Effector CD4-positive, alpha-beta T cell (primary cell): ENCODE results near the gene TRANK1.
"Not testable (repeated sequence)": the region's sequence is repeated elsewhere in the genome, so short reads cannot be mapped to it uniquely, and the experiment has no call there.

Experiments used
- DNase-seq: peaks from one replicate; pipeline ENCODE4 v3.0.0-alpha.2; 2020

TRANK1 gene

GRCh38 chr3:36919439-36920160 is 25.3 kb downstream of the TRANK1 start:
- no peak for DNase-seq

DNA sequence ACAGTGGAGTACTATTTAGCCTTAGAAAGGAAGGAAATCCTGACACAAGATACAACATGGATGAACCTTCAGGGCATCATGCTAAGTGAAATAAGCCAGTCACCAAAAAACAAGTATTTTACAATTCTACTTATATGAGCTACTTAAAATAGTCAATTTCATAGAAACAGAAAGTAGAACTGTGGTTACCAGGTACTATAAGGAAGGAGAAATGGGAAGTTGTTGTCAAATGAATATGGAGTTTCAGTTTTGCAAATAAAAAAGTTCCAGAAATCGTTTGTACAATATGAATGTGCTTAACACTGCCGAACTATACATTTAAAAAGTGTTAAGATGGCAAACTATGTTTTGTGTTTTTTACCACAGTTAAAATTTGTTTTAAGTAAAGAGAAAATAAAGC is 26.8 kb downstream of the TRANK1 start:
- no peak for DNase-seq

DNA sequence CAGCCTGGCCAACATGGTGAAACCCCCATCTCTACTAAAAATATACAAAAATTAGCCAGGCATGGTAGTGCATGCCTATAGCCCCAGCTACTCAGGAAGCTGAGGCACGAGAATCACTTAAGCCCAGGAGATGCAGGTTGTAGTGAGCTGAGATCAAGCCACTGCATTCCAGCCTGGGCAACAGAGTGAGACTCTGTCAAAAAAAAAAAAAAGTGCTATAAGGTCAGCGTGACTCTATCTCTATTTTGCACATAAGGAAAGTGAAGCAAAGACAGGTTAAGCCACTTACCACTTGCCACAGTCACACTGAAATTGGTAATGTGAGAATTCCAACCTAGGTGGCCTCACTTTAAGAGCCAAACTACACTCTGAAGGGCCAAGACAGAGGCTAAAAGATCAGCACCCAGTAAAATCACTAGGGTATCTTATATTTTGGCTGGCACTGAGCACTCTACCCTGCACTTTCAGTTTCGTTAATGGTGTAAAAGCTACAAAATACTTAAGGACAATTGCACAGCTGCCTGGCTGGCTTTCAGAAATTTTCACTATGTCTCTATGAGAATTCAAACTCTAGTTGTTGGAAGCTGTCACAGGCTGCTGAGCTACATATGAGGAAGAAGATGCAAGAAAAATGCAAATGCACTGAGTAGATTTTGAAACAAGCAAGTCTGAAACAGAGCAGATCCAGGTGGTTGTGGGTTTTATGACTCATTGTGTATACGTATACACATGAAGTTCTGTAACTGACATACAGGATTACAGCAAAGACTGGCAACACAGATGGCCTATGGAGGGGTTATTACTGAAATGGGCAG is 32.7 kb downstream of the TRANK1 start:
- DNase-seq: peak; percentile 25

DNA sequence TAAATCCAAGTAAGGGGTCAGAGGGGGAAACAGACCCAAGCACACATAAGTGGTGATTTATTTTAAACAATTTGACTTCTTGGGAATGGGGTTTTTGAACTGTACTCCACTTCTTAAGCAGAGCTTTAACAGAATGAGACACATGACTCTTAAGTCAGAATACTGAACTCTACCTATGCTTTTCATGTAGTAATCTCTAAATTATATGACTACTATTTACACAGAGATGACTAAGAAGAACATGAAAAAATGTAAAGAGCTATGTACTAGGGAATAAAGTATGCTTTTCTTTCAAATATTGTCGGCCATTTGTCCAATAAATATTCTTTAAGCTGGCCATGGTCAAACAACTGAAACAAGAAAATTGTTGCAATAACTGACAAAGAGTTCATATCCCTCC is 35.2 kb downstream of the TRANK1 start:
- no peak for DNase-seq

DNA sequence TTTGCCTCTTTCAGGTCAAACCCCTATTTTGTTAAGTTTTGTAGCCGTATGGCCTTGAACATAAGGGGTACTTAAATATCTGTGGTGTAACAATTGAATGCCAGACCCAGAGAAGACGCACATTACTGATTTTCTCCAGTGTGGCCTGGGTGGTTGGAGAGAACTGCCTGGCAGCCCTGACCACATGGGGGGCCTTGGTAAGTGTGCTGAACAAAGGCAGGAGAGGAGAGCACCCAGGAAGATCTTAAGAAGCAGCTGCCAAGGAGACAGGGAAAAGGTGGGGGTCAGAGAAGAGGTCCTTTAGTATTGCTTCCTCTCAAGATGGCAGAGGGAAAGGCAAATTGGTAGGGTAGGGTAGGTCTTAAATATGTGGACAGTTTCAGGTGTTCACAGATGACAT is 35.7 kb downstream of the TRANK1 start:
- no peak for DNase-seq

DNA sequence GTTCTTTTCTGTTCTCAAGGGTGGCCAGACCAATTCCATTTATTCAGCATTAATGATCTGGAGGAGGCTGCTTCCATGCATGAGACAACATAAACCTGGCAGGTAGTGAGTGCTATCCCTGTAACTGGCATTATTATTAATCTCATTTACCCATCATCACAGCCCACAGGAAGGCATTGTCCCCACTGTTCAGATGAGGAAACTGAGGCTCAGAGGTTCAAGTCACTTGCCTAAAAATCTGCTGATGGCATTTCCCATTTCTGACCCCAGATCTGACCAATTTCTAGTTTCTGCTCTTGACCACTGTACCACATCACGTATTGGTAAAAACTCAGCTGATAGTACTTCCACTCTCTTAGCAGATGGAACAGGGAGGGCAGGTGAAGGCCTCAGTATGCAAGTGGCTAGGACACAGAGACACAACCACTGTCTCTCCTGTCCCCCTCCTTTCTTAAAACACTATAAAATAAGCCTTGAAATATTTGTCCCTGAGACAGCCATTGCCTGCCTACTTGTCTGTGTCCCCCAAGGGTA is 36.1 kb downstream of the TRANK1 start:
- DNase-seq: no peak

- peak; percentile 64 for DNase-seq
Observed at GRCh38 chr3:36907911-36908646, 36.8 kb downstream of the TRANK1 start.

GRCh38 chr3:36906504-36907149 is 38.2 kb downstream of the TRANK1 start:
- peak; percentile 14 for DNase-seq

DNA sequence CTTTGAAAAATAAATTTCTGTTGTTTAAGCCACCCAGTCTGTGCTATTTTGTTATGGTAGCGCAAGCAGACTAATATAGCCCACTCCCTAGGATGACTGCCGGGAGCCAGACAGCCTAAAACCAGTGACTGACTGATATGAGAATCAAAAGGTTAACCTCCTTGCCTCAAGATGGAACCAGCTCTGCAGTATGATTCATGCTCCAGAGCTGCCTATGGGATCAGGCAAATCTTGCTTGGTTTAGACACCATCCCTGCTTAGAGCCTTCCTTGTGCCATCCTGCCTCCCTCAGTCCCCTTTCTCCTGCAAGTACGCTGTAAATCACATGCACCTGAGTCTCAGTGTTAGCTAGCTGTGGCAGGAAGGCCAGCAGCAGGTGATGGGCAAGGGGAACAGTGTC is 39.3 kb downstream of the TRANK1 start:
- no peak for DNase-seq

- DNase-seq: no peak
Observed at GRCh38 chr3:36904641-36905040, 40.2 kb downstream of the TRANK1 start.

GRCh38 chr3:36904065-36904464 is 40.8 kb downstream of the TRANK1 start:
- not testable (repeated sequence) for DNase-seq

DNA sequence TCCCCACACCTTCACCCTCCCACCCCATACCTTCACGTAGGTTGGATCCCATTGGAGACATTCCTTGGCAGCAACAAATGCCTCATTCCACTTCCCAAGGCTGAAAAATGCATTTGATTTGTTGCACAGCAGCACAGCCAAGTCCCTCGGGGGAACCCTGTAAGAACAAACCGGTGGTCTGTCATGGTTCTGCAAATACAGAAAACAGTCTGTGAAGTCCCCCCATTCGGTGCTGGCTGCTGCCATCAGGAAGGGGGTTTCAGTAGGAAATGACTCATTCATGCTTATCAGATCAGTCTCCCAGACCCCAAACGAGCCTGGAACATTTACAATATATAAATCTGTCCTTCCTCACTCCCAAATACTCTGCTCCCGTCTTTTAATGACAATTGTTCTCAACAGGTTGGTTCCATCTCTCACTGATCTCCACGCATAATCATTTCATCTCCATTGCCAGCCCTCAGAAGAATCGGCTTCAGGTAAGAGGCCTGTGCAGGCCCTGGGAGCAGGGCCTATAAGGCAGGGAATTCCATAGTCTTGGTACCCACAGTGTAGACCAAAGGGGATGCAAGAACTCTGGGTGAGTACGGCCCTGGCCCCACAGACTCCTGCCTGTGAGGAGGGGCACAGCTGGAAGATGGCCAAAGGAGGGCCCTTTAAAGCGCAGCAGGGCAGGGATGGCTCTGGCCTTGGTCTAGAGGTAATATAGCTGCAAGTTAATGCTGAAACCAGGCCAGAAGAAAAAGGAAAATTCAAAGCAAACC is 41.6 kb downstream of the TRANK1 start:
- no peak for DNase-seq

GRCh38 chr3:36901588-36901987 is 43.3 kb downstream of the TRANK1 start:
- no peak for DNase-seq

DNA sequence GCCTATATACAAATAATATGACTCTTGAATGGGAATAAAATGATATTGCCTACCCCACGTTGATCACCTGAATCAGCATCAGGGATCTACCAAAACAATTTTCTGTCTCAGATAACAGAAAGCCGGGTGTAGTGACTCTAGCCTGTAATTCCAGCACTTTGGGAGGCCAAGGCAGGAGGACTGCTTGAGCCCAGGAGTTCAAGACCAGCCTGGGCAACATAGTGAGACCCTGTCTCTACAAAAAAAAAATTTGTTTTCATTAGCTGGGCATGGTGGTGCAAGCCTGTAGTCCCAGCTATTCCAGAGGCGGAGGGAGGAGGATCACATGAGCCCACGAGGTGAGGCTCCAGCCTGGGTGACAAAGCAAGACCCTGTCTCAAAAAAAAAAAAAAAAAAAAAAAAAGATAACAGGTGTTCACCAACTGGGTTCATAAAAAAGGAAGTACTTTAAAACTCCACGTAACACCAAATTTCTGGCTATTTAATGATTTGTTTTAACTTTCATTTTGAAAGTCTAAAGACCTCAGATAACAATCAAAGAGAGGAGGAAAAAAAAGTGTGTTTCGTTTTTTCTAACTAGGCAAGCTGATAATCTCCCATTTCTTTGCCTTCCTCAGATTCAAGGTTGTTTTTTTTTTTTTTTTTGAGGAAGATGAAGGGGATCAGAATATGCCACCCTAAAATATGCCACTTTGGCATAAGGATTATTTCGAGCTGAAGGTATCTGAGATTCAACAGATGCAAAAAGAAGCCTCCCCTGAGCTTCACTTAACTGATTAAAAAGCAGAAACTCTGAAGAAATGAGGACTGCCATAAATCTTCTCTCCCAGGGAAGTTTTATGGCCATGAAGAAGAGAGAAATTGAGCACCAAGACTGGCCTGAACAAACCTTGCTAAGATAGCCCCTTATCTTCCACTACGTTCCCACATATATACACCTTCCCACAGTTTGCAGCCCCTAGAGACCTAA is 44.1 kb downstream of the TRANK1 start:
- DNase-seq: no peak

DNA sequence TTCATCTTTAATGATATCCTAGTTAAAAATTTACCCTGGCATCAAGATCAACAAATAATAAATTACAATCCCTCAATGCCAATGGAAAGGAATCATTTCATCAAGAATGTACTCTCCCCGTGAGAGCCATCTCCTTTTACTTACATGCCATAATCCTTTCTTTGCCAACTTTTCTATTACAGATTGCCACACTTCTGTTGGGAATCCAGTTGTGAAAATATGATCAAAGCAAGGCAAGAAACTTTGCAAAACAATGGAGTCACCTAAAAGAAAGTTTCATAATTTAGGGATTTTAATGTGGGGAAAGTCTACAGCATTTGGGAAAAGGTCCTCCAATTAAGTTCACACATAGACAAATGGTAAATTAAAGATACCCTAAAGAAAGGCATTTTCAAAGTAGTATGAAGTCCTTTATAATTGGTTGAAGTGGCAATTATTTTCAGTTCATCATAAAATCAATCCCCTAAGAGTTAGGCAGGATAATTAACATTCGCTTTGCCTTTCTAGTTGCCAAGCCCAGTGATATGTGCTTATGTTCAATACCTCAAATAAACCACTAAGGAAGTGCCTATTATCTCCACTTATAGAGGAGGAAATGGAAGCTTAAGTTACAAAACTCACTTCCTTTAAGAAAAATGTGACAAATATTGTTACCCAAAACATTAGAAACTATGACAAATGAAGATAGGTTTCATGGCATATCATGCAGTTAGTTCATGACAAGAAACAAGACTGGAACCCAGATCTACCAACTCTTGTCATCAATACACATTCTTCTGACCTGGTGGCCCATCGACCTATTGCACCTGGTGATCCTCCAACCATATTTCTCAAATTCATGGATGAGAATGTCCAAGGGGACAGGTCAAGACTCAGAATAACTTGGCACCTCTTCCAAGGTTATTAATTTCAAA is 49.1 kb downstream of the TRANK1 start:
- no peak for DNase-seq

GRCh38 chr3:36894914-36895313 is 49.9 kb downstream of the TRANK1 start:
- no peak for DNase-seq

DNA sequence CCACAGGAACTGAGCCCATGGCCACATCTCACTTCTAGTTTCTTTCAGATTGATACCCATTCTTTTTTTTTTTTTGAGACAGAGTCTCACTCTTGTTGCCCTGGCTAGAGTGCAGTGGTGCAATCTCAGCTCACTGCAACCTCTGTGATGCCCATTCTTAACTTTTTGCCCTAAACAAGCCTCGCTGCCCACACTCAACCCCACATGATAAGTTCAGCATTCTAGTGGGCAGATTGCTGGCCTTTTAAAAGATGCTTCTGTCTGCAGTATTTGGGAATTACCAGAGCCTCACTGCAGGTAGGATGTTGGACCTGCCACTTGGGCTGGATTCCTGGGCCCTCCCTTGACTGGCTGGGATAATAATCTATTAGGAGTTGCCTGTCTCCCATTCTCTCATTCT is 51.0 kb downstream of the TRANK1 start:
- no peak for DNase-seq

DNA sequence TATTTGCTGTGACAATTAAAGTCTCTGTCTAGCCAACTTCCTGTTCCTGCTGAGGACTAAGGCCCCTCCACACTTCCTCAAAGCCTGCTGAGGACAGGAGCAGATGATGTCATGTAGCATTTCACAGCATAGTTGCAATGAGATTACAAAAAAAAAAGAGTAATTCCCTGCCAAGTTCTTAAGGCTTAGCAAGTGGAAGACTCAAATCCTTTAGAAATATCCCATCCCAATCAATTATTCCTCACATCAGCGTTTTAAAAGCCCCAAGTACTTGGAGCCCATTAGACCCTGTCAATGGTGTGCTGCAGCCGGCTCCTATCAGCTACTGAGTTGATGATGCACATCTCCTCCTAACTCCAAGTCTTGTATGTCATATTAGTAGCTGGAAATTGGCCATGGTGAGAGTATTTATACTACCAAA is 51.7 kb downstream of the TRANK1 start:
- DNase-seq: peak; percentile 46

DNA sequence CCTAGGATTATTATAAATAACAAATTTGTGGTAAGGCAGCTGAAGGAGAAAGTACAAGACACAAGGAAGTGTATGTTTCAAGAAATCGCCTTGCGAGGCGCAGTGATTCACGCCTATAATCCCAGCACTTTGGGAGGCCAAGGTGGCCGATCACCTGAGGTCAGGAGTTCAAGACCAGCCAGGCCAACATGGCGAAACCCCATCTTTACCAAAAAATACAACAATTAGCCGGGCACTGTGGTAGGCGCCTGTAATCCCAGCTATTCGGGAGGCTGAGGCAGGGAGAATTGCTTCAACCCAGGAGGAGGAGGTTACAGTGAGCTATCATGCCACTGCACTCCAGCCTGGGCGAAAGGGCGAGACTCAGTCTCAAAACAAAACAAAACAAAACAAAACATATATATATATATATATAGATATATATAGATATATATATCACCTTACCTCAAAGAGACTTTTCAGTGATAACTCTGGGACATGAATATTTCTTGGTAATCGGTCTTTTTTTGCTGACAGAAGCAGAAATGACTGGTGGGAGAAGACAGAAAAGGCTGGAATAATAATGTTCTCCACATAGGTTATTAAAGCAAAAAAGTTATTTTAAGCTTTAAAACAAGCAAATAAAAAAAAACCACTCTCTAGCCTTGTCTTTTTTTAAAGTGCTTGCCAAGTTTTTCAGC is 52.3 kb downstream of the TRANK1 start:
- no peak for DNase-seq
